ENCODE data around the gene GGTLC1.

GRCh38 chr20:24027229-24027628, 38.6 kb upstream of the GGTLC1 start:
- TF ChIP-seq CTCF (IDR thresholded peaks at IDR 0.05) (no peak), POLR2A (IDR thresholded peaks at IDR 0.05) (no peak), POLR2AphosphoS5 (IDR thresholded peaks at IDR 0.05) (peak; percentile 38)
